HCT116 (cell line): ENCODE data around the gene TRERF1. TPM values are rescaled to one million over a fixed set of nuclear protein-coding genes. Genes with fewer than 3 reads are reported as not detected.
A peak's percentile ranks its signal among the peaks of the same experiment; 100 is the strongest.

ENCODE experiments used
- ATAC-seq: fragments of 200-7000 bp; cut with Tn5 transposase; 2 replicates; pipeline ENCODE4 v1.9.1; 2020; ENCODE audit warnings: mild to moderate bottlenecking, moderate library complexity
- Bru-seq: library from RNA; stranded (reverse); fragments of 400-500 nt; gene quantifications from one replicate; lab custom pipeline; 2021; lab: Mats Ljungman, UMichigan
- BruChase-seq, 2 experiments: library from RNA; stranded (reverse); fragments of 400-500 nt; gene quantifications; one replicate each; lab custom pipeline; 2021; lab: Mats Ljungman, UMichigan
- BruUV-seq: library from RNA; stranded (reverse); fragments of 400-500 nt; replicated peaks from 2 replicates; lab custom pipeline; 2021; lab: Mats Ljungman, UMichigan
- CTCF ChIA-PET: fragments of 300-600 bp; sonication (Branson Sonifier 250); formaldehyde crosslinking; loops from one replicate; lab custom pipeline; 2021; ENCODE audit warnings: antibody characterized with exemption; lab: Charles Lee
- POLR2A ChIA-PET: fragments of 300-600, 350-600 bp; sonication (Branson Sonifier 250); formaldehyde crosslinking; loops from one replicate; lab custom pipeline; 2021; ENCODE audit warnings: antibody characterized with exemption; lab: Charles Lee
- RAD21 ChIA-PET, 2 experiments: fragments of 300-600 bp; sonication (Branson Sonifier 250); formaldehyde crosslinking; loops; one replicate each; lab custom pipeline; 2023; ENCODE audit warnings: low total read pairs in 2 of 2; ENCODE audit not compliant: uncharacterized antibody in 2 of 2, unreplicated experiment in 2 of 2, low non-redundant PET in 1 of 2; lab: Charles Lee
- DNase-seq: peaks from one replicate; pipeline ENCODE4 v3.0.0-alpha.2; 2010; ENCODE audit warnings: low read depth, low spot score
- H2AFZ ChIP-seq: fragments of 200-600 bp; shearing (Covaris generic), sonication (generic); 2 replicates; pipeline ENCODE4 v1.6.1; 2017; ENCODE audit warnings: low read depth, mixed run types, mixed read lengths, antibody characterized with exemption, low read length; ENCODE audit not compliant: poor library complexity, severe bottlenecking
- H3K27ac ChIP-seq: 2 replicates; pipeline ENCODE4 v1.5.1; 2012; ENCODE audit warnings: low read depth, low read length
- H3K27me3 ChIP-seq: fragments of 200-600 bp; sonication (generic); 2 replicates; pipeline ENCODE4 v1.6.1; 2016; ENCODE audit warnings: mixed run types, low read length, mixed read lengths; ENCODE audit not compliant: insufficient read depth
- H3K36me3 ChIP-seq, 2 experiments: fragments of 200-500 bp in 1 of 2; fragments of 200-600 bp in 1 of 2; sonication (Bioruptor generic) in 1 of 2; sonication (generic) in 1 of 2; 2 replicates each; pipeline versions ENCODE4 v1.5.1 to v1.6.1; 2014 to 2016; ENCODE audit warnings: low read length in 2 of 2, inconsistent platforms in 1 of 2, mixed read lengths in 1 of 2, mixed run types in 1 of 2; ENCODE audit not compliant: insufficient read depth in 2 of 2, control insufficient read depth in 1 of 2
- H3K4me1 ChIP-seq, 2 experiments: fragments of 200-600 bp in 1 of 2; sonication (generic) in 1 of 2; 2 replicates each; pipeline versions ENCODE4 v1.5.1 to v1.6.1; 2012 to 2017; ENCODE audit warnings: low read length in 2 of 2, inconsistent platforms in 1 of 2, mild to moderate bottlenecking in 1 of 2, mixed read lengths in 1 of 2, mixed run types in 1 of 2, moderate library complexity in 1 of 2; ENCODE audit not compliant: insufficient read depth in 2 of 2, control insufficient read depth in 1 of 2
- H3K4me2 ChIP-seq: fragments of 200-600 bp; sonication (generic); 2 replicates; pipeline ENCODE4 v1.6.1; 2017; ENCODE audit warnings: mixed run types, low read length, mixed read lengths
- H3K4me3 ChIP-seq, 2 experiments: fragments of 200-600 bp in 1 of 2; sonication (generic) in 1 of 2; replicated peaks in 1 of 2; 2 replicates each; pipeline ENCODE4 v1.5.1; 2011 to 2016; ENCODE audit warnings: low read length in 2 of 2, control low read depth in 1 of 2, low read depth in 1 of 2, mild to moderate bottlenecking in 1 of 2, mixed read lengths in 1 of 2, mixed run types in 1 of 2
- H3K79me2 ChIP-seq: fragments of 200-600 bp; sonication (generic); 2 replicates; pipeline ENCODE4 v1.6.1; 2017; ENCODE audit warnings: mild to moderate bottlenecking, mixed run types, low read length, moderate library complexity, mixed read lengths; ENCODE audit not compliant: insufficient read depth
- H3K9ac ChIP-seq: fragments of 200-600 bp; sonication (generic); 2 replicates; pipeline ENCODE4 v1.6.1; 2016; ENCODE audit warnings: low read length, mixed read lengths
- H3K9me2 ChIP-seq: fragments of 200-600 bp; sonication (generic), shearing (Covaris generic); 2 replicates; pipeline ENCODE4 v1.6.1; 2017; ENCODE audit warnings: mixed run types, mild to moderate bottlenecking, moderate library complexity; ENCODE audit not compliant: insufficient read depth
- H3K9me3 ChIP-seq, 2 experiments: fragments of 200-500 bp in 1 of 2; fragments of 200-600 bp in 1 of 2; sonication (Bioruptor generic) in 1 of 2; sonication (generic) in 1 of 2; 2 replicates each; pipeline ENCODE4 v1.6.1; 2014 to 2017; ENCODE audit warnings: low read length in 2 of 2, mixed read lengths in 2 of 2, inconsistent platforms in 1 of 2, low read depth in 1 of 2, mild to moderate bottlenecking in 1 of 2, mixed run types in 1 of 2, moderate library complexity in 1 of 2; ENCODE audit not compliant: control insufficient read depth in 1 of 2, insufficient read depth in 1 of 2
- H4K20me1 ChIP-seq: fragments of 200-600 bp; sonication (generic), shearing (Covaris generic); 2 replicates; pipeline ENCODE4 v1.6.1; 2017; ENCODE audit warnings: mixed run types, mild to moderate bottlenecking, moderate library complexity; ENCODE audit not compliant: insufficient read depth
- CBX3 ChIP-seq: IDR thresholded peaks from 2 replicates; pipeline ENCODE4 v1.6.1; 2012; ENCODE audit warnings: low read depth
- POLR2A ChIP-seq: IDR thresholded peaks from 2 replicates; pipeline ENCODE4 v1.7.0; 2011; ENCODE audit warnings: borderline replicate concordance; ENCODE audit not compliant: insufficient read depth, insufficient read length; ENCODE audit errors: extremely low read depth
- POLR2AphosphoS5 ChIP-seq: IDR thresholded peaks from 2 replicates; pipeline ENCODE4 v1.6.1; 2011; ENCODE audit warnings: mild to moderate bottlenecking, low read depth, low read length, moderate library complexity
- RAD21 ChIP-seq: IDR thresholded peaks from 2 replicates; pipeline ENCODE4 v1.6.1; 2012; ENCODE audit warnings: low read depth, mild to moderate bottlenecking
- ZNF274 ChIP-seq: fragments of 200-500 bp; sonication (Bioruptor generic); IDR thresholded peaks from 2 replicates; pipeline ENCODE4 v1.6.1; 2014; ENCODE audit warnings: mild to moderate bottlenecking, low read depth, low read length, inconsistent platforms
- intact Hi-C: fragments of 100-400 bp; cut with micrococcal nuclease; formaldehyde crosslinking; loops from 2 replicates; pipeline ENCODE4 v1.10.0; 2022
- long read RNA-seq: library from polyadenylated mRNA; unstranded; transcript quantifications from one replicate; pipeline ENCODE4 v2.0.0, GENCODE V29; 2021; ENCODE audit not compliant: unreplicated experiment
- polyA plus RNA-seq: library from polyadenylated mRNA; unstranded; fragments of >200 nt; gene quantifications from 2 replicates; pipeline ENCODE4 v1.2.1, GENCODE V29; 2012; ENCODE audit warnings: missing spikeins
- total RNA-seq: library from RNA; stranded (reverse); gene quantifications from one replicate; pipeline ENCODE4 v1.2.1, GENCODE V29; 2021; ENCODE audit not compliant: unreplicated experiment
- TF ChIP-seq, protein P1 (sequence below): IDR thresholded peaks from 2 replicates; pipeline ENCODE4 v1.6.1; 2012; ENCODE audit warnings: low read depth

Gene TRERF1, protein sequence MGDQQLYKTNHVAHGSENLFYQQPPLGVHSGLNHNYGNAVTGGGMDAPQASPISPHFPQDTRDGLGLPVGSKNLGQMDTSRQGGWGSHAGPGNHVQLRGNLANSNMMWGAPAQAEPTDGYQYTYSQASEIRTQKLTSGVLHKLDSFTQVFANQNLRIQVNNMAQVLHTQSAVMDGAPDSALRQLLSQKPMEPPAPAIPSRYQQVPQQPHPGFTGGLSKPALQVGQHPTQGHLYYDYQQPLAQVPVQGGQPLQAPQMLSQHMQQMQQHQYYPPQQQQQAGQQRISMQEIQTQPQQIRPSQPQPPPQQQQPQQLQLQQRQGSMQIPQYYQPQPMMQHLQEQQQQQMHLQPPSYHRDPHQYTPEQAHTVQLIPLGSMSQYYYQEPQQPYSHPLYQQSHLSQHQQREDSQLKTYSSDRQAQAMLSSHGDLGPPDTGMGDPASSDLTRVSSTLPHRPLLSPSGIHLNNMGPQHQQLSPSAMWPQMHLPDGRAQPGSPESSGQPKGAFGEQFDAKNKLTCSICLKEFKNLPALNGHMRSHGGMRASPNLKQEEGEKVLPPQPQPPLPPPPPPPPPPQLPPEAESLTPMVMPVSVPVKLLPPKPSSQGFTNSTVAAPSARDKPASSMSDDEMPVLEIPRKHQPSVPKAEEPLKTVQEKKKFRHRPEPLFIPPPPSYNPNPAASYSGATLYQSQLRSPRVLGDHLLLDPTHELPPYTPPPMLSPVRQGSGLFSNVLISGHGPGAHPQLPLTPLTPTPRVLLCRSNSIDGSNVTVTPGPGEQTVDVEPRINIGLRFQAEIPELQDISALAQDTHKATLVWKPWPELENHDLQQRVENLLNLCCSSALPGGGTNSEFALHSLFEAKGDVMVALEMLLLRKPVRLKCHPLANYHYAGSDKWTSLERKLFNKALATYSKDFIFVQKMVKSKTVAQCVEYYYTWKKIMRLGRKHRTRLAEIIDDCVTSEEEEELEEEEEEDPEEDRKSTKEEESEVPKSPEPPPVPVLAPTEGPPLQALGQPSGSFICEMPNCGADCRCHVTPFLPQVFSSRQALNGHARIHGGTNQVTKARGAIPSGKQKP (N-terminal part only)
- 12.4 TPM for total RNA-seq
- polyA plus RNA-seq, result 5.7 and 7.1 TPM in 2 replicates
- percentile 64 among the genes with signal in this experiment for Bru-seq, nascent RNA
- percentile 48 among the genes with signal in this experiment for BruChase-seq, experiment 1, labeled RNA remaining after a 6-hour chase
- percentile 61 among the genes with signal in this experiment for BruChase-seq, experiment 2, labeled RNA remaining after a 2-hour chase
- long read RNA-seq, partial matches to known transcripts, result 12 of 40 reads
- long read RNA-seq, other reads (novel, unspliced or antisense), result 28 of 40 reads

DNA sequence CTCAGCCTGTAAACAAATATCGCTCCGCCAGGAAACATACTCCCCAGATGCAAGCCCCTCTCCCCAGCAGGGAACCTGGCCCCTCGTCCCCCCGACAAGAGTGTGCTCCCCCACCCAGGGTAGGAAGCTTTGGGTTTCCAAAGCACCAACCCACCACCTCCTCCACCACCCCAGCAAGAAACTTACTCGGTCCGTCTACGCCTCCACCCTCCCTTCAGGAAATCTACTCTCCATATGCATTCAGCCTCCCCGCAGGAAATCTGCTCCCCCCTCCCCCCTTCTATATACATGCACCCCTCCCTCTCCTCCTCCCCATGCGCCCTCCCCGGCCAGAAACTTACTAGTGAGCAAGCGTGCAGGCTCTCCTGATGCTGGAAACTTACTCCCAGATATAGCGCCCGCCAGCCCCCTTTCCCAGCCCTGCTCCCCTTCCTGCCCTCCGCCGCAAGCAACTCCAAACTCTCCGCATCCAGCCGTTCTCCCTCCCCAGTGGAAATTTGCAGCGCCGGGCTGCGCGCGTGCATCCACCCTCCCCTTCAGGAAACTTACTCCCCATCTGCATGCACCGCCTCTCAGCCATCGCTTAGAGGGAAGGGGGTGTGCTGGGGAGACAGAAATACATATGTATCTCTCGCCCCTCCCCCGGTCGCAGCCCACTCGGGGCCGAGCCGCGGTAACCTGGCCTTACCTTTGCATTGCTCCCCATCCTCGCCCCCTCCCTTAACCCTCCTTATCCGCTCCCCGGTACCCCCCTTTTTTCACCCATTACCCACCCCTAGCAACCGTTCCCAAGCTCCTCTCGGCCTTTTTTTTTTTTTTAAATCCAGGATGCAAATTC lies at the start of gene TRERF1:
TSS of gene TRERF1 (minus strand) at position 594 of the 838 bp plus-strand sequence. CDS start 182,336 bp downstream, outside the sequence.
- H3K9ac ChIP-seq, result peak within 1 kb of the TSS; percentile 86
- DNase-seq (peak; percentile 43), ATAC-seq (peak; percentile 39)
- POLR2A ChIA-PET, result interaction anchor here (0.5 to 1.7 kb wide), 6 partner anchors 9 to 142 kb away, joined by 3 to 11 read pairs (median 3); no protein-coding TSS in a partner anchor
- TF ChIP-seq ZNF274 (no peak), POLR2AphosphoS5 (no peak), RAD21 (no peak), CBX3 (0 out of 2 replicates have a peak, but pooled peaks have one; percentile 25), POLR2A (peak; percentile 2)
- TF ChIP-seq, protein P1, sequence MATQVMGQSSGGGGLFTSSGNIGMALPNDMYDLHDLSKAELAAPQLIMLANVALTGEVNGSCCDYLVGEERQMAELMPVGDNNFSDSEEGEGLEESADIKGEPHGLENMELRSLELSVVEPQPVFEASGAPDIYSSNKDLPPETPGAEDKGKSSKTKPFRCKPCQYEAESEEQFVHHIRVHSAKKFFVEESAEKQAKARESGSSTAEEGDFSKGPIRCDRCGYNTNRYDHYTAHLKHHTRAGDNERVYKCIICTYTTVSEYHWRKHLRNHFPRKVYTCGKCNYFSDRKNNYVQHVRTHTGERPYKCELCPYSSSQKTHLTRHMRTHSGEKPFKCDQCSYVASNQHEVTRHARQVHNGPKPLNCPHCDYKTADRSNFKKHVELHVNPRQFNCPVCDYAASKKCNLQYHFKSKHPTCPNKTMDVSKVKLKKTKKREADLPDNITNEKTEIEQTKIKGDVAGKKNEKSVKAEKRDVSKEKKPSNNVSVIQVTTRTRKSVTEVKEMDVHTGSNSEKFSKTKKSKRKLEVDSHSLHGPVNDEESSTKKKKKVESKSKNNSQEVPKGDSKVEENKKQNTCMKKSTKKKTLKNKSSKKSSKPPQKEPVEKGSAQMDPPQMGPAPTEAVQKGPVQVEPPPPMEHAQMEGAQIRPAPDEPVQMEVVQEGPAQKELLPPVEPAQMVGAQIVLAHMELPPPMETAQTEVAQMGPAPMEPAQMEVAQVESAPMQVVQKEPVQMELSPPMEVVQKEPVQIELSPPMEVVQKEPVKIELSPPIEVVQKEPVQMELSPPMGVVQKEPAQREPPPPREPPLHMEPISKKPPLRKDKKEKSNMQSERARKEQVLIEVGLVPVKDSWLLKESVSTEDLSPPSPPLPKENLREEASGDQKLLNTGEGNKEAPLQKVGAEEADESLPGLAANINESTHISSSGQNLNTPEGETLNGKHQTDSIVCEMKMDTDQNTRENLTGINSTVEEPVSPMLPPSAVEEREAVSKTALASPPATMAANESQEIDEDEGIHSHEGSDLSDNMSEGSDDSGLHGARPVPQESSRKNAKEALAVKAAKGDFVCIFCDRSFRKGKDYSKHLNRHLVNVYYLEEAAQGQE, result no peak
- H3K36me3 ChIP-seq, result no peaks in the 10 kb centered on the region
- intact Hi-C loops, result loop anchor here (5.0 kb wide), 3 partner anchors 81 to 189 kb away; no protein-coding TSS in a partner anchor
- no peaks in the 10 kb centered on the region for H3K9me2 ChIP-seq
- peaks cover 15 to 25% of the 10 kb centered on the region in 2 experiments for H3K4me1 ChIP-seq
- peak within 1 kb of the TSS; percentile 99 for H3K4me2 ChIP-seq
- no TSS peak for BruUV-seq
- H3K4me3 ChIP-seq, result peak within 1 kb of the TSS; percentile 80 to 89
- peak within 1 kb of the TSS; percentile 97 for H2AFZ ChIP-seq
- no peaks in the 10 kb centered on the region for H3K9me3 ChIP-seq
- H4K20me1 ChIP-seq, result no peaks in the 10 kb centered on the region
- H3K27me3 ChIP-seq, result no peaks in the 10 kb centered on the region
- CTCF ChIA-PET, result interaction anchor here (0.6 to 0.7 kb wide), 4 partner anchors 49 to 227 kb away, joined by 3 to 4 read pairs (median 3); no protein-coding TSS in a partner anchor
- no peaks in the 10 kb centered on the region; the same call in none of the 2 replicates for H3K79me2 ChIP-seq
- H3K27ac ChIP-seq, result peak within 1 kb of the TSS; percentile 97
- RAD21 ChIA-PET, result interaction anchor here (0.6 to 0.7 kb wide), 5 partner anchors 39 to 227 kb away, joined by 3 to 4 read pairs (median 4); no protein-coding TSS in a partner anchor
